IPS DF 6.9 (cell line): ENCODE measurements around the gene STAC3.

Source experiments
- DNase-seq: peaks from one replicate; pipeline ENCODE4 v3.0.0-alpha.2; 2013; ENCODE audit warnings: low read depth, low spot score
- H3K27ac ChIP-seq: one replicate; pipeline ENCODE4 v1.5.1; 2013; ENCODE audit warnings: low read length, control low read depth
- H3K27me3 ChIP-seq: 2 replicates; pipeline ENCODE4 v1.6.1; 2013; ENCODE audit warnings: mild to moderate bottlenecking, low read length; ENCODE audit not compliant: control insufficient read depth, insufficient read depth
- H3K36me3 ChIP-seq: 2 replicates; pipeline ENCODE4 v1.6.1; 2013; ENCODE audit warnings: low read length; ENCODE audit not compliant: control insufficient read depth, insufficient read depth
- H3K4me1 ChIP-seq: 2 replicates; pipeline ENCODE4 v1.6.1; 2013; ENCODE audit warnings: low read length; ENCODE audit not compliant: control insufficient read depth, insufficient read depth
- H3K4me3 ChIP-seq: 2 replicates; pipeline ENCODE4 v1.5.1; 2013; ENCODE audit warnings: mild to moderate bottlenecking, low read length
- H3K9me3 ChIP-seq: 2 replicates; pipeline ENCODE4 v1.6.1; 2013; ENCODE audit warnings: low read length, inconsistent platforms; ENCODE audit not compliant: control insufficient read depth, insufficient read depth
- WGBS: extraction: QIAGEN DNeasy Blood & Tissue Kit; methylation state at CpG from one replicate; pipeline ENCODE4 v1.1.7; 2013; ENCODE audit warnings: mixed read lengths, missing lambda C conversion rate; ENCODE audit not compliant: insufficient read length, insufficient coverage; 5-methylcytosine and 5-hydroxymethylcytosine counted together

The STAC3 gene

DNA sequence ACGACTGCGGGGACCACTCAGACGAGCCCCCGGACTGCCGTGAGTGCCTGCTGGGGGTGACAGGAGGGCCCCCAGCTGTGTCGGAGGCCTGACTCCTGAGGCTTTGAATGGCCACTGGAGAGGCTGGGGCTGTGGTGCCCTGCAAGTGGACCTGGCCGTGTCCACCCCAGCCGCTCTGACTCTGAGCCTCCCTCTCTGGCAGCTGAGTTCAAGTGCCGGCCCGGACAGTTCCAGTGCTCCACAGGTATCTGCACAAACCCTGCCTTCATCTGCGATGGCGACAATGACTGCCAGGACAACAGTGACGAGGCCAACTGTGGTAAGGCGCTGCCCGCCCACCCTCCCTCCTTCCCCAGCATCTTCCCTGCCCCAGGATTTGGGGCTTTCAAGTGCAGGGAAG is 50.5 kb downstream of the STAC3 start:
- H3K27me3 ChIP-seq: no peaks in the 10 kb centered on the region

DNA sequence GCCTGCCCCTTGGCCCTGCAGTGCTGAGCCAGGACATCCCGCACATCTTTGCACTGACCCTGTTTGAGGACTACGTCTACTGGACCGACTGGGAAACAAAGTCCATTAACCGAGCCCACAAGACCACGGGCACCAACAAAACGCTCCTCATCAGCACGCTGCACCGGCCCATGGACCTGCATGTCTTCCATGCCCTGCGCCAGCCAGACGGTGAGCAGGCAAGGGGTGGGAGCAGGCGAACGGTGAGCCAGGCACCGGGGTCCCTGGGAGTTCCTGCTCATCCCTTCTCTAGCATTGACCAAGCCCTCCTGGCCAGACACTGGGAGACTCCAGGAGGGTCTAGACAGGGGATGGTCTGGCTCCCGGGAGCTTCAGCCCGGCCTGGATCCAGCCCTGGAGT is 51.8 kb downstream of the STAC3 start:
- Histone ChIP-seq H3K4me1 (no peaks in the 10 kb centered on the region), H3K36me3 (peaks cover 89% of the 10 kb centered on the region), H3K27me3 (no peaks in the 10 kb centered on the region), H3K4me3 (no peak overlapping the region), H3K27ac (no peak overlapping the region), H3K9me3 (no peaks in the 10 kb centered on the region)
- no CpG with 5 or more reads among the region's 15 CpGs for WGBS
- DNase-seq: no peak

More for the DNA sequence above, 50.5 kb downstream of the STAC3 start:
- Histone ChIP-seq H3K27ac (no peak overlapping the region), H3K4me3 (no peak overlapping the region), H3K9me3 (no peaks in the 10 kb centered on the region), H3K4me1 (no peaks in the 10 kb centered on the region), H3K36me3 (peaks cover 89% of the 10 kb centered on the region)
- no CpG with 5 or more reads among the region's 15 CpGs for WGBS
- DNase-seq: no peak

DNA sequence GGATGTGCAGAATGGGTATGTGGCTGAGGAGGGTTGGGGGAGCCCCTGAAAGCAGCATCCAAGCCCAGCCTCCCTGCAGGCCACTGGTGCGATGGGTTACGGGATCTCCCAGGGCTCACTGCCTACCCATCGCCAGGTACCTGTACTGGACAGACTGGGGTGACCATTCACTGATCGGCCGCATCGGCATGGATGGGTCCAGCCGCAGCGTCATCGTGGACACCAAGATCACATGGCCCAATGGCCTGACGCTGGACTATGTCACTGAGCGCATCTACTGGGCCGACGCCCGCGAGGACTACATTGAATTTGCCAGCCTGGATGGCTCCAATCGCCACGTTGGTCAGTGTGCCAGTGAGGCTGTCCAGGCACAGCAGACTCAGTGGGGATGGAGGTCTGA is 52.7 kb downstream of the STAC3 start:
- peaks cover 91% of the 10 kb centered on the region for H3K36me3 ChIP-seq
- WGBS: no CpG with 5 or more reads among the region's 17 CpGs
- no peak overlapping the region for H3K27ac ChIP-seq
- H3K4me3 ChIP-seq: no peak overlapping the region
- H3K9me3 ChIP-seq: no peaks in the 10 kb centered on the region
- H3K27me3 ChIP-seq: no peaks in the 10 kb centered on the region
- no peaks in the 10 kb centered on the region for H3K4me1 ChIP-seq
- DNase-seq: no peak

DNA sequence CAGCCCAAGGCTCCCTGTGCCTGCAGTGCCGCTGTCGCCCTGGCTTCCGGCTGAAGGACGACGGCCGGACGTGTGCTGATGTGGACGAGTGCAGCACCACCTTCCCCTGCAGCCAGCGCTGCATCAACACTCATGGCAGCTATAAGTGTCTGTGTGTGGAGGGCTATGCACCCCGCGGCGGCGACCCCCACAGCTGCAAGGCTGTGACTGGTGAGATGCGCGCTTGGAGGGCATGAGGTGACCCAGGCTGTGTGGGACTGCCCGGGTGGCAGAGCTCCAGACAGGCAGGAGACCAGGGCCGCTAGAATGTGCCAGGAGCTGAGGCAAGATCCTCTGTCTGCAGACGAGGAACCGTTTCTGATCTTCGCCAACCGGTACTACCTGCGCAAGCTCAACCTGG is 54.0 kb downstream of the STAC3 start:
- peaks cover 91% of the 10 kb centered on the region for H3K36me3 ChIP-seq
- H3K27me3 ChIP-seq: no peaks in the 10 kb centered on the region
- H3K4me1 ChIP-seq: no peaks in the 10 kb centered on the region
- WGBS: no CpG with 5 or more reads among the region's 22 CpGs
- no peak overlapping the region for H3K4me3 ChIP-seq
- no peak for DNase-seq
- H3K9me3 ChIP-seq: no peaks in the 10 kb centered on the region
- H3K27ac ChIP-seq: no peak overlapping the region

DNA sequence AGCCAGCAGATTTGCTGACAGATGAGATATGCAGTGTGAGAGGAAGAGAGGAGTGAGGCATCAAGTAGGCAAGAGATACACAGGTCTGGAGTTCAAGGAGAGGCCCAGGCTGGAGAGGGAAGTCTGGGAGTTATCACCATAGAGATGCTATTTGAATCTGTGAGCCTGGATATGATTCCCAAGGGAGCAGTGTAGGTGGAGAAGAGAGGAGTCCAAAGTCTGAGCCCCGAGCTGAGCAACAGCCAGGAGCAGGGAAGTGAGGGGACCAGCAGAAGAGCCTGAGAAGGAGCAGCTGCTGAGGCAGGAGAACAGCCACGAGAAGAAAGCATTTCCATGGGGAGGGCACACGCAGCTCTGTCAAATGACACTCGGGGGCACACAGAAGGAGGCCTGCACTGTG is 54.5 kb downstream of the STAC3 start:
- Histone ChIP-seq H3K4me3 (no peak overlapping the region), H3K27ac (no peak overlapping the region), H3K4me1 (no peaks in the 10 kb centered on the region), H3K36me3 (peaks cover 91% of the 10 kb centered on the region), H3K9me3 (no peaks in the 10 kb centered on the region), H3K27me3 (no peaks in the 10 kb centered on the region)
- WGBS: no CpG with 5 or more reads among the region's 4 CpGs
- DNase-seq: no peak

DNA sequence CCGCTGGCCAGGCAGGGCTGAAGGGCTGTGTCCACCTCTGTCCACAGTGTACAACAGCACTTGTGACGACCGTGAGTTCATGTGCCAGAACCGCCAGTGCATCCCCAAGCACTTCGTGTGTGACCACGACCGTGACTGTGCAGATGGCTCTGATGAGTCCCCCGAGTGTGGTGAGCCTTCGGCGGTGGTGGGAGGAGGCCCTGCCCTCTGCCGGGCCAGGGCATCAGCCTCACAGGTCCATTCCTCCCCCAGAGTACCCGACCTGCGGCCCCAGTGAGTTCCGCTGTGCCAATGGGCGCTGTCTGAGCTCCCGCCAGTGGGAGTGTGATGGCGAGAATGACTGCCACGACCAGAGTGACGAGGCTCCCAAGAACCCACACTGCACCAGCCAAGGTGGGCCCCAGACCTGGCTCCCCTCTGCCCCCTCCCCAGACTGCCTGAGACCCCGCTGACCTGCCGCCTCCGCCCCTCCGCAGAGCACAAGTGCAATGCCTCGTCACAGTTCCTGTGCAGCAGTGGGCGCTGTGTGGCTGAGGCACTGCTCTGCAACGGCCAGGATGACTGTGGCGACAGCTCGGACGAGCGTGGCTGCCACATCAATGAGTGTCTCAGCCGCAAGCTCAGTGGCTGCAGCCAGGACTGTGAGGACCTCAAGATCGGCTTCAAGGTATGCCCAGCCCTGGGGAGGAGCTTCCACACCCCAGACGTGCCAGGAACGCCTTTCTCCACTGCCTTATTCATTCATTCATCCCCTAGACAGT is 55.2 kb downstream of the STAC3 start:
- no peak overlapping the region for H3K27ac ChIP-seq
- no peak overlapping the region for H3K4me3 ChIP-seq
- DNase-seq: no peak
- H3K27me3 ChIP-seq: no peaks in the 10 kb centered on the region
- no peaks in the 10 kb centered on the region for H3K4me1 ChIP-seq
- H3K36me3 ChIP-seq: peaks cover 91% of the 10 kb centered on the region
- no CpG with 5 or more reads among the region's 34 CpGs for WGBS
- H3K9me3 ChIP-seq: no peaks in the 10 kb centered on the region

DNA sequence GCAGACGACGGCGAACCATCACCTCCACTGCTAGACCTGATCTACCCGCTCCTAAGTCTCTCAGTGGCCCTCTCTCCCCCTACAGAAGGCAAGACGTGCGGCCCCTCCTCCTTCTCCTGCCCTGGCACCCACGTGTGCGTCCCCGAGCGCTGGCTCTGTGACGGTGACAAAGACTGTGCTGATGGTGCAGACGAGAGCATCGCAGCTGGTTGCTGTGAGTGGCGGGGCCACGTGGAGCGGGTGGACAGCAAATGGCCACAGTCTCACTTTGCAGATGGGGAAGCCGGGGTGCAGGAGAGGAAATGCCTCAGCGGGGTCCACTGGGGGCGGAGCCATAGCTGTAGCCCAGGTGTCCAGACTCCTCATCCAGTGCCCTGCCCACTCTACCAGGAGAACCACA is 55.8 kb downstream of the STAC3 start:
- no peak overlapping the region for H3K4me3 ChIP-seq
- H3K4me1 ChIP-seq: no peaks in the 10 kb centered on the region
- H3K9me3 ChIP-seq: no peaks in the 10 kb centered on the region
- no peaks in the 10 kb centered on the region for H3K27me3 ChIP-seq
- WGBS: no CpG with 5 or more reads among the region's 19 CpGs
- no peak overlapping the region for H3K27ac ChIP-seq
- H3K36me3 ChIP-seq: peaks cover 94% of the 10 kb centered on the region
- no peak for DNase-seq

DNA sequence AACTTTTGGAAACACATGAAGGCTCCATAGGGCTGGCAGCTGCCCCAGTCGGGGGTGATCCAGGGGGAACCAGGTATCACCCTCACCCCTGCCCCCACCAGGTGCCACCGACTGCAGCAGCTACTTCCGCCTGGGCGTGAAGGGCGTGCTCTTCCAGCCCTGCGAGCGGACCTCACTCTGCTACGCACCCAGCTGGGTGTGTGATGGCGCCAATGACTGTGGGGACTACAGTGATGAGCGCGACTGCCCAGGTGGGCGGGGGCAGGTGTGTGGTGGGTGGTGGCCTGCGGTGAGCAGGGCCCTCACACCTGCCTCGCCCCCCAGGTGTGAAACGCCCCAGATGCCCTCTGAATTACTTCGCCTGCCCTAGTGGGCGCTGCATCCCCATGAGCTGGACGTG is 56.7 kb downstream of the STAC3 start:
- Histone ChIP-seq H3K9me3 (no peaks in the 10 kb centered on the region), H3K27me3 (no peaks in the 10 kb centered on the region), H3K4me3 (no peak overlapping the region), H3K36me3 (peaks cover 88% of the 10 kb centered on the region), H3K27ac (no peak overlapping the region), H3K4me1 (no peaks in the 10 kb centered on the region)
- DNase-seq: no peak
- WGBS: no CpG with 5 or more reads among the region's 18 CpGs

DNA sequence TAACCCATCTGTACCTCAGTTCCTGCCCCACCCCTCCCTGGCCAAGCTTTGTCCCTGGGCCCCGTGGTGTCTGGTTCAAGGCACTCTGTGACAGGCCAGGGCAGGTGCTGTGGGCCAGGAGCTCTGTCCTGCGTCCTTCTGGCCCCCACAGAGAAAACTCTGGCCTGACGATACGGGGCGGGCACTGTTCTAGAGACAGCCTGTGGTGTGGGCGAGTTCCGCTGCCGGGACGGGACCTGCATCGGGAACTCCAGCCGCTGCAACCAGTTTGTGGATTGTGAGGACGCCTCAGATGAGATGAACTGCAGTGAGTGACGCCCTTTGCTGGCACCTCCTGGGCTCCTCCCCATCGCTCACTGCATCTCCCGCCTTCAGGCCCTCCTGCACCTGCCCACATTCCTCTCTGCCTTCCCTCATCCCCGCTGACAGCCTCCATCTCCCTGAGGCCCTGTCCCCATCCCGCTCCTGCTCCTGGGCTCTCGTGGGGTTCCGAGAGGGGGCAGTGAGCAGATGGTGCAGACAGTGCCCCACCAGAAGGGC is 57.2 kb downstream of the STAC3 start:
- H3K4me3 ChIP-seq: no peak overlapping the region
- no peaks in the 10 kb centered on the region for H3K9me3 ChIP-seq
- peaks cover 88% of the 10 kb centered on the region for H3K36me3 ChIP-seq
- WGBS: no CpG with 5 or more reads among the region's 19 CpGs
- H3K27ac ChIP-seq: no peak overlapping the region
- H3K27me3 ChIP-seq: no peaks in the 10 kb centered on the region
- H3K4me1 ChIP-seq: no peaks in the 10 kb centered on the region
- no peak for DNase-seq
